Ishikawa (cell line): Measurements from ENCODE around the gene ANKRD44.

Experiments
- CEBPB ChIP-seq: IDR thresholded peaks from 2 replicates; pipeline ENCODE4 v1.6.1; 2012
- EP300 ChIP-seq: IDR thresholded peaks from 2 replicates; pipeline ENCODE4 v1.6.1; 2012; ENCODE audit warnings: borderline replicate concordance
- MAX ChIP-seq: IDR thresholded peaks from 2 replicates; pipeline ENCODE4 v1.6.1; 2012
- NFIC ChIP-seq: IDR thresholded peaks from 2 replicates; pipeline ENCODE4 v1.6.1; 2012
- REST ChIP-seq: IDR thresholded peaks from 2 replicates; pipeline ENCODE4 v1.6.1; 2012; ENCODE audit warnings: low read depth, mild to moderate bottlenecking
- TAF1 ChIP-seq: IDR thresholded peaks from 2 replicates; pipeline ENCODE4 v1.6.1; 2012; ENCODE audit warnings: low read depth, mild to moderate bottlenecking
- YY1 ChIP-seq: IDR thresholded peaks from 2 replicates; pipeline ENCODE4 v1.6.1; 2012; ENCODE audit warnings: low read depth

GRCh38 chr2:196957881-196958525 lies 352.6 kb downstream of the ANKRD44 start:
- no peak for TF ChIP-seq TAF1
- TF ChIP-seq YY1, result no peak
- no peak for TF ChIP-seq REST
- TF ChIP-seq EP300, result no peak
- no peak for TF ChIP-seq CEBPB
- TF ChIP-seq NFIC, result no peak
- no peak for TF ChIP-seq MAX
